Prostate gland (tissue), 2 donors: ENCODE results near the gene PANX3.

Experiments
- CTCF ChIP-seq, 4 experiments: fragments of 200-600 bp in 2 of 4; fragments of 450-650 bp in 2 of 4; sonication (generic) in 2 of 4; IDR thresholded peaks; 1 replicate in 3 of 4; 2 replicates in 1 of 4; pipeline ENCODE4 v1.5.1; 2016 to 2019; ENCODE audit warnings: antibody characterized with exemption in 4 of 4, mild to moderate bottlenecking in 2 of 4, moderate library complexity in 2 of 4
- POLR2A ChIP-seq: fragments of 450-650 bp; IDR thresholded peaks from one replicate; pipeline ENCODE4 v1.6.1; 2016; ENCODE audit warnings: antibody characterized with exemption, mild to moderate bottlenecking

DNA sequence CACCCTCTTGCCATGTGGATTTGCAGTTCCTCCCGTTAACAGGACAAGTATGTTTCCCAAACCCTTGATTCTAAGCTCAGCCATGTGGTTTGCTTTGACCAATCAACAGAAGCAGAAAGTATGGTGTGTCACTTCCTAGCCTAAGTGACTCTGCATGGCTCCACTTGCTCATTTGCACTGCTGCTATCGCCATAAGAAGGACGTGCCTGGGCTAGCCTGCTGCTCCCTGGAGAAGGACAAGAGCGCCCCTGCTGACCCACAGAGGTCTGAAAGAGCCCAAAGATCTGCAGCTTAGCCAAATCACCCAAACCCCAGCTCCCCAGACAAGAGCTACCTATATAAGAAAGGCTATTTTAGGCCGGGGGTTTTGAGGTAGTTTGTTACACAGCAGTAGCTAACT is 29.4 kb downstream of the PANX3 start:
- TF ChIP-seq CTCF (IDR thresholded peaks at IDR 0.05) (no peak), POLR2A (no peak)
